Mesenteric fat pad (tissue), 1 donor: ENCODE results near the gene DHX58. TPM values are rescaled to one million over a fixed set of nuclear protein-coding genes. Genes with fewer than 3 reads are reported as not detected.

Experiments used
- DNase-seq: peaks from one replicate; pipeline ENCODE4 v3.0.0-alpha.2; 2020; ENCODE audit warnings: low spot score
- total RNA-seq: library from RNA; stranded (reverse); fragmentation: NEBNext Ultra II Directional; extraction: Animal tissue kit (Norgen Biotek cat#: 25700); gene quantifications from one replicate; pipeline ENCODE4 v1.2.1, GENCODE V29; 2021
- donor health status: DM: yes; HTN: yes; CAD: no.

DHX58 gene
- total RNA-seq, 1 donor from 2014 or later, result 13.2 TPM

DNA sequence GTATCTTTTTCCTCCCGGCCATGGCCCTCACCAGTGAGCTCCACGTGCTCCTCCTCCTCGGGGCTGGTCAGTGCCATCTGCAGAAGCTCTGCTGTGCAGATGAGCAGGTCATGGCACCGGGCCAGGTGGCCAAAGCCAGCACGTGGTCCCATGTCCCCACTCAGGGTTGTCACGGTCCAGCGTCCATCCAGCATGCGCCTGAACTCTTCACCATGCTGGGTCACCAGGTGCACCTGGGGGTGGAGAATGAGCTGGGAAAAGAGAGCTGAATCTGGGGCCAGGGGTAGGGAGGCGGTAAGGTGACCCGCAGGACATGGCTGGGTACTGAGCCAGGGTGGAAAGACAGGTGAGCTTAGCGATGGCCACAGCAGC lies 1.3 kb downstream of the DHX58 start:
- no peak for DNase-seq

DNA sequence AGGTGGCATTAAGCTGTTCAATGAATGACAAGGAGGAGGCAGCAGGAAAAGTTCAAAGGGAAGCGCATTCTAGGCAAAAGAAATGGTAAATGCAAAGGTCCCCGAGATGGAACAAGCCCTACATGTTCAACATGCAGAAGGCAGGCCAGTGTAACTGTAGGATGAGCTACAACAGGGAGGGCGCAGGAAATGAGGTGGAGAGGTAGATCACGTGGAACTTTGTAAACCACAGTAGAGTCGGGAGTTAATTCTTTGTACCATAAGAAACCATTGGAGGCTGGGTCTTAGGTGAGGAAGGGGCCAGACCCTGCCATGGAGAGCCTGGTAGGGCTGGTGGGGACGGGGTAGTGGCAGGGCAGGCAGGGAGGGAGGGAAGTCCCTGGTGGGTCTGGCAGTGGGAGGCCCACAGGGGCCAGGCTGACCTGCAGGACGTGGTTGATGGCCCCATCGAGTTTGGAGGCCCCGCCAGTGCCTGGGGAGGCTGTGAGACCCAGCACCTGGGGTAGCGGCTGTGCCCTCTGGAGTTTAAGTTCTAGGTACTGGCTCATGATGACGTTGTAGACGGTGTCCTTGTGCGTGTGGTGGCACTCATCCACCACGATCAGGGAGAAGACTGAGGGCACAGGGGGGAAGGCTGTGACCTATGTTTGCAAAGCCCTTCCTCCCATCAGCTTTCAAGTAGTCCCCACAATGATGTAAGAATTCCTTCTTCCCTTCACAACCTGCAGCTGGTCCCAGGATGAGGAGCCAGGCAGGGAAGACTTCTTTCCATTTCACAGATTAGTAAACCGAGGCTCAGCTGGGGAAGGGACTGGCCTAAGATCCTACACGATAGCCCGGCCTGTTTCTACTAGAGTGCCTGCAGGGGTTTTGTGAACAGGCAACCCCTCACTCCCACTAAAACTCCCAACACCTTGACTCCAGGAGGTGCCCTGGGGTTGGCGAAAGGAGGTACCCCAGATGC lies 1.9 kb downstream of the DHX58 start:
- no peak for DNase-seq

DNA sequence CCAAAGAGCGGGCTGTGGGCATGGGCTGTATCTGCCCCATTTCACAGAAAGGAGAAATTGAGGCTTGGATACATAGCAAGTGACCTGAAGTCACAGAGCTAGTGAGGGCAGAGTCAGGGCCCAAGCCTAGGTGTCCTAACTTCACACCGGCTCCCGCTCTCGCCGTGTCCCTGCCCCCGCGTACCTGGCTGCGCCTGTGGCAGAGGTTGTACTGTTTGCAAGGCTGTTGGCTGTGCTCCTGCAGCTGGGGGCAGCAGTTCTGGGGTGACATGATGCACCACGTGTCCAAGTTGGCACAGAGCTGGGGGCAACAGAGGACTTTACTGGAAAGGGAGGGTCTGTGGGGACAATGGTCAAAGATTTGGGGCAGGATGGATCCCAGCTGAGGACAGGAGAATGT lies 3.4 kb downstream of the DHX58 start:
- DNase-seq, result no peak

DNA sequence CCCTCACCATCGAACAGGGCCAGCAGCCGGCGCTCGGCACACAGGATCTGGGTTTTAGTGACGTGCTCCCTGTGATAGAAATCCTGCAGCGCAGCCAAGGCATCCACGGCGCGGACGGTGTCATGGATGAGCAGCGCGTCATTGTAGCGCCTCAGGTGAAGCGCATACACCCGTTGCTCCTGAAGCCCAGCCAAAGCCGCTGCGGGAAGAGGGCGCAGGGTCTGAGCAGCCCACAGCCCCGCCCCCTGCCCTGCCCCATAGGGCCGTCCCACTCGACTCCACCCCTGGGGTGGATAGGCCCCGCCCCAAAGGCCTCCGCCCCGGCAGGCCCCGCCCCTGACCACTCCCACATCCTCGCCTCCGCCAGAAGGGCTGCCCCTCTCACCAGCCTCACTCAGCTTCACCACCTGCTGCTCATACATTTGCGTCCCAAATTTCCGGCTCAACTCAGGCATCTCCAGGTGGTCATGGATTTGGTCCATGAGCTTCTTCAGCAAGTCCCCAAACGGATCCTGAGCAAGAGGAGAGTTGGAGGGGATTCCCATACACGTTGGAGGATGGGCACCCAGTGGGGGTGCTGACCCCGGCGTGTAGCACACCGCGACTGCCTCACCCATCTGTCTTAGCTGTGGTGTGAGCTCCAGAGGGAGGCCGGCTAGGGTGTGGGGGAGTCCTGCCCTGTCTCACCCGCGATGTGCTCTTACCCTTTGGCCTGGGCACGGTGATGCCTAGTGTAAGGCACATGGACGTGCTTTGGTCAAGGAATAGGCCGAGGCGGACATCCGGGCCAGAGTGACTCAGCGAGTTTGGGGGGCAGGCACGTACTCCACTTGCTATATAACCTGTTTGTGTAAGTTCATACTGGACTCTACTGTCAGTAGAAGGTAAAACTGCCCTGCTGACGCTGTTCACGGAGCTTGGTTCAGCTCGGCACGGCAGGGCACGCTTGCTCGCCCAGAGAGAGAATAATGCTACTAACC lies 4.6 kb downstream of the DHX58 start:
- no peak for DNase-seq

DNA sequence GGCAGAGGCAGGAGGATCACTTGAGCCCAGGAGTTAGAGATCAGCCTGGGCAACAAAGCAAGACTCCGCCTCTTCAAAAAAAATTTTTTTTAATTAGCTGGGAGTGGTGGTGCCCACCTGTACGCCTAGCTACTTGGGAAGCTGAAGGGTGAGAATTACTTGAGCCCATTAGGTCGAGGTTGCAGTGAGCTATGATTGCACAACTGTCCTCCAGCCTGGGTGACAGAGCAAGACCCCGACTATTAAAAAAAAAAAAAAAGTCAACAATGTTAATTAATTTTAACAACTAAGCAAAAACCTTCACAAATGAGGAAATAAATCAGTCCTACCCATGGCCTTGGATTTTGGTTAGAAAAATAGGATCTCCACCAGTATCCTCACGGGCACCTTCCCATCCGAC lies 5.4 kb downstream of the DHX58 start:
- DNase-seq, result no peak

DNA sequence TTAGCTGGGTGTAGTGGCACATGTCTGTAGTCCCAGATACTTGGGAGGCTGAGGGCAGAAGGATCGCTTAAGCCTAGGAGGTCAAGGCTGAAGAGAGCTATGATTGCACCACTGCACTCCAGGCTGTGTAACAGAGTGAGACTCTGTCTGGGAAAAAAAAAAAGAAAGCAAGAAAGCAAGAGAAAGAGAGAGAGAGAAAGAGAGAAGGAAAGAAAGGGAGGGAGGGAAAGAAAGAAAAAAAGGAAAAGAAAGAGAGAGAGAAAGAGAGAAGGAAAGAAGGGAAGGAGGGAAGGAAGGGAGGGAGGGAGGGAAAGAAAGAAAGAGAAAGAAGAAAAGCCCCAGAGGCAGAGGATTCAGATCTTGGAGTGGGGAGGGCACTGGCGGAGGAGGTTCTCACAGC lies 6.5 kb downstream of the DHX58 start:
- no peak for DNase-seq

DNA sequence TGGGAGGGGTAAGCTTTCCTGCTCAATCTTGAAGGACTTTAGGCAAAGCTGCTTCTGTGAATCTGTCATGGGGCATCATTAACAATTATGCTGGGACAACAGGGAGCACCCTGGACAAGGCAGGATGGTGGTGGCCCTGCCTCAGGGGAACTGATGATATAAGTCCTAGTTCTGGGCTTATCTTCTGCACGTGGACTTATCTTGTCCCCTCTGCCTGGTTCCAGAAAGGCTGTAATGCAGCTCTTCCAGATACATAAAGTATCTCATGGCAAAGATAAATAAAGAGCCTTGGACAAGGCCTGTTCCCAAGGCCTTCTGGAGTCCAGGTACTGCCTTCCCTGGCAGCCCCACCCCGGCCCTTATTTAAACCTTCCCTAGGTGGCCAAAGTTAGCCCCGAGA lies 8.2 kb downstream of the DHX58 start:
- DNase-seq, result no peak

DNA sequence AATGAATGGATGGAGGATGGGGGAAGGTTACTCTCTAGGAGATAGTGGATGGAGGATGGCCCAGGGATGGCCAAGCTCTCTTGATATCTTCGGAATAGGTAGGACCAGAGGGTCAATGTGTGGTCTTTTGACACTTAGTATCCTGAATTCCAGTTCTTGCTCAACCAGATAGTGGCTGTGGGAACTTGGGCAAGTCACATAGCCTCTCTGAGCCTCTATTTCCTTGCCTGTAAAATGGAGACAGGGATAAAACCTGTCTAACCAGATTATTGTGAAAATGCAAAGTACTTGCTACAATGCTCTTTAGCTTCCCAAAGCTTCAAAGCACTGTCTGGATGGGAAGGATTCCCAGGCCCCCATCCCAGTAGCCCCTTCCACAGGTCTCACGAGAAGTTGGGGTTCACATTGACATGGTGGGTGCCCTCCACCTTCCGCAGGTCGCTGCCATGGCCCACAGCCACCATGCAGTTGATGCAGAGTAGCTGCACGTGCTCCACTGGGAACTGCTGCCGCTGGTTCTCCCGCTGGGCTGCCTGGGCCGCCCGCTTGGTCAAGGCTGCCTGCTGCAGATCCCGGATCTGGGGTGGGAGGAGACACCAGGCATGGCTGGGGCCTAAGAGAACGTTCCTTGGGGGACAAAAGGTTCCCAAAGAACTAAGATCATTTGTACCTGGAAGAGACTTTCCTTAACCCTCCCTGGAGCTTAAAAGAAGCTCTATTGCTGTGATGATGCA lies 9.1 kb downstream of the DHX58 start:
- no peak for DNase-seq

DNA sequence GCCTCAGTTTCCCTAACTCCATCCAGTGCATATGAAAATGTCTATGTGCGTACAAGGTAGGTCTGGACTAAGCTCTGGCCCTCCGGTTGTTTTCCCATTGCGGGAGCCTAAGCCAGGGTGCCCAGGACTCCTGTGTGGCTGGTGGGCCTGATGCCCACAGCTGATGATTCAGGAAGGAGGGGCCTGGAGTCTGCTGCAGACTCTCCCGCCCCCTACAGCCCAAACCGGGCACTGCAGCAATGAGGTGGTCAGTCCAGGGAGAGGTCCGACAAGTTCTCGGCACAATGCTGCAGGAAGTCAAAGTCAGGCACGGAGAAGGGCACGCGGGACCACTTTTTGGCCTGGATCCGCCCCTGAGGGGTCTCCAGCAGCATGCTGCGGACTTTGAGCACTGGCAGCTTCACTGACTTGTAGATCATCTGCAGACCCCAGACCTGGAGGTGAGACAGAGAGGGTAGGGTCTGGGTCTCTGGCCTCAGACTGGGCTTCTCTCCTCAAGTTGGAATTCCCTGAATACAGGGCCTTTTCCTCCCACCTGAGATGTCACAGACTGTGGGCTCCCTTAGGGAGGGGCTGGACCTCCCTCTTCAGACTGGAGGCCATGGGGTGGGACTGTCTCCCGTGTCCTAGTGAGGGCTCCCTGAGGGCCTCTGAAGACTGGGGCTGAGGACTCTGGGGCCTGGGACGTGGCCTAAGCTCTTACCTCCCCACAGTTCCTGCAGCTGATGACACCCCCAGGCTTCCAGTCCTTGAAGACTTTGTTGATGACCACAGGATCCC lies 10.8 kb downstream of the DHX58 start:
- no peak for DNase-seq

DNA sequence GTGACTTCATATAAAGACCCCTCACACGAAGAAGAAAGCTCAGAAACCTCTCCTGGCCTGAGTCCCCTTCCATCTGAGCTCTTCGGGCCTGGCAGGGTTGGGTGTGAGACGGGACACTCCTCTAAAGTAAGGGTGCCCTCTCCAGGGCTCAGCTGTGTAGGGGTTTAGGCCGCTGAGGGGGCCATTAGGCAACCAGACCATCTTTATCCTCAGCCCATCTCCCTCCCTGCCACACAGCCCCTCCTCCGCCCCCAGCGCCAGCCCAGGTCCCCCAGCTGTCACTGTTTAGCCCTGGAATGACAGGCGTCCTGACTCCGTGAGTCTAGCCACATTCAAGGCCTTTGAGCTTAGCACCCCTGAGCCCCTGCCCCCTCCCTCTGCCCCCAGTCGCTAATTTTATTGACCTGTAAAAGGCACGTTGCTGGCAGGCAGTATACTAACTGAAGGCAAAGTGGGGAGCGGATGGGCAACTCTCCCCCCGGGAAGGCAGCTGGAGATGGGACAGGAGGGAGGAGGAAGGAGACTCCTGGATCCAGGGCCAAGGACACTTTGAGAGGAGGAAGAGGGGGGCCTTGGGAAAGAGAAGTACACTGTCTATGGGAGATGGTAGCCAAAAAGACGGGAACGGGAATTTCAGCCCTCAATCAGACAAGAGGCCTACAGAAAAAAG lies 13.6 kb downstream of the DHX58 start:
- DNase-seq, result no peak

DNA sequence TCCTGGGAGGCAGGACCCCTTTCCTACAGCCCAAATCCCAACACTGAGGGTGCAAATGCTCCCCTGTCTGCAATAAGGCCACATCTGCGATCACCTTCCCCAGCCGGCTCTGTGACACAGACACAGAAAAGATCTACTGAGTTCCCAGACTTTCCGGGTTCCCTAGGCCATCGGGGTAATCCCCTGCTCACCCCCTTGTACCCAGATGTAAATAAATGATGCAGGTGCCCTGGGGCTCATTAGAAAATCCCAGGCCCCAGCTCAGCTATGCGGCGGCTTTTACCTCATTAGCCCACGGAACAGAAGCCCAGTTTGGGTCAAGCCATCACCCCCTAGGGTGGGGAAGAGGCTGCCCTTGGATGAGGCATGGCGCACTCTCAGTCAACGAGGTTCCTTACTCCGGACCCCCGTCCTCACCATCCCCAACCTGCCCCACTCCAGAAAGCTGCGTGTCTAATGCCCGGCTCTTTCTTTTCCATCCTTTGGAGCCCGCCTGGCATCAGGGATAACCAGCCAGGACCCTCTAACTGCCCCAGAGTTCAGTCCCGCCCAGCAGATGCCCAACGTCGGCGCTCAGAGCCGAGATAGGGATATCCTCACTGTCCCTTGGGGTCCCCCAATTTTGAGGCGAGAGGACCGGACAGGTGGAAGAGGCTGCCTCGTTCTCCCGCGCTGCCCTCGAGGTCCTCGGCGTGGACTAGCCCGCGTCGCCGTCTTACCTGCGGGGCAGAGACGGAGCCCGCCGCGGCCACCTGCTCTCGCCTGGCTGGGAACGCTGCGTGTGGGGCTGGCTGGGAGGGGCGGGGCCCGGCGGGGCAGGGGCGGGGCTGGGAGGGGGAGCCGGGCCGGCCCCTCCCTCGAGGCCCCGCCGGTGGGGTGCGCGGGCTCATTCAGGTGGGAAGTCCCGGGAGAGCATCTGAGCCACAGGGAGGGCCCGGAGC lies 14.6 kb downstream of the DHX58 start, which contains the start of gene ZNF385C:
ZNF385C (minus strand) TSS at position 783 of the 941 bp plus-strand sequence. CDS start 35,417 bp downstream, outside the sequence.
- no peak for DNase-seq

DNA sequence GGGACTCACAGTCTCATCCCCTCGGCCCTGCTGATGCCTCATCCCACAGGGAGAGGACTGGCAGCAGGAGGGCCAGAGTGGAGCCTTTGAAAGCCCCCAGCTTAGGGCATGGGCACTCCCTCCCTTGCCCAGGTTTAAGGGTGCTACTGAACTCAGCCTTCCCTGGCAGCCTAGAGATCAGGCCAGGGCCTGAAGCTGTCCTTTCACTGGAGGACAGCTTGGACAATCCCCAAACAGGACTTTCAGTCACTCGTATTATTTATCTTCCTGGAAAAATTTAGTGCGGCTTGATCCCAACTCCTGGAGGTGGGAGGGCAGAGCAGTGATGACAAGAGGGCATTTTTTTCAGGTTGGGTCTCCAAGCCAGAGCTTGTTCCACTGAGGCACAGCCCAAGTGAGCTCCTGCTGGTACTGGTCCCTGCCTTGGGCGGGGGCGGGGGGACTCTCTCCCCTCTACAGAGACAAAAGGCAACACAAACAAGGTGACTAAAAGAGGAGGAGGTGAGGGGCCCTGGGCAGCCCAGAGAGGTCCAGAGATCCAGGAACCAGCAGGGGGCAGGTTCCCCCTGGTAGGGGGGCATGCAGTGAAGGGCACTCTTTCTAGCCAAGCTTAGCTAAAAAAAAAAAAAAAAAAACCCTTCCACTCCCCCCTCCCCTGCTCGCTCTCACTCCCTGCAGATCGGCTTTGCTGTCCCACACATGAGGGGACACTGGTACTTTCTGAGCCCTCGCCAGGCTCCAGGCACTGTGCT lies 16.0 kb downstream of the DHX58 start:
- no peak for DNase-seq

DNA sequence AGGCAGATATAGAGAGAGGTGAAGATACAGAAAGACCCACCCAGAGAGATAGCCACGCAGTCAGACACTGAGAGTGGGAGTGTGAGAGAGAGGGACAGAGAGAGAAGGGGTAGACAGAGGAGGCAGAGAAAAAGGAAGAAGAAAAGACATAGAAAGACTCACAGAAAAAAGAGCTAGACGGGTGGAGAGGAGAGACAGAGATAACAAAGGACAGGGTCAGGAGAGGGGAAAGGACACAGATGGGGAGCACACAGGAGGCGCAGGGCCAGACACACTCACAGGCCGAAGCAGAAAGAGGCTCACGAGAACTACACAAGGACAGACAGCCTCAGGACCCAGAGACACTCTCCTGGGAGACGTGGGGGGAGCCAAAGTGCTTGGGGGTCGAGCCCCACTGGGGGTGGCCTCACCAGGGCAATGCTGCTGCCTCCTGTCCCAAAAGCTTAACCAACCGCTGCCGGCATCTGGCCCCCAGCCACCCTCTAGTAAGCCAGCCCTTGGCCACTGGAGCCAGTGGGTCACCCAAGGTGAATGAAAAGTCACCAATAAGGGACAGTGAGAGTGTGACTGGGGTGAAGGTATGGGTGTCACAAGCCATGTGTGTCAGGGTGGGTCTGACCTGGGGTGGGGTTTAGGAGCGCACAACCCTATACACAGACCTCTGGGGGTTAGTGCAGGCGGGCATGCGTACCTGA lies 18.0 kb downstream of the DHX58 start:
- DNase-seq, result no peak

DNA sequence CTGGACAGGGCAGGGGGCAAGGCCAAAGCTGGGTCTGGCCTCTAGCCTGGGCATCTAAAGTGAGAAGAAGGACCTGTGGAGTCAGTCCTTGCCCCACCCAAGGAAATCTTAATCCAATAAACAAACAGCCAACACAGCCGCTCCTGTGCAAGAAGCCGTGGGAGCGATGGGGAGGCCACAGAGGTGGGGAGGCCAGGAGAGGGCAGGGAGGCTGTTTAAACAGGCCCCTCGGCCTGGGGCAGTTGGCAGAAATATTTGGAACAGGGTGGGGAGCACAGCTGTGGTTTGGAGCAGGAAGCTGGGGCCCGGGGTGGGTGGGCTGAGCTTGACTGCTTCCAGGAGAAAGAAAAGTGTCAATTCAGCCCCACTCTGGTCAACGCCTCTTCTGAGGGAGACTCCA lies 19.6 kb downstream of the DHX58 start:
- DNase-seq, result no peak

DNA sequence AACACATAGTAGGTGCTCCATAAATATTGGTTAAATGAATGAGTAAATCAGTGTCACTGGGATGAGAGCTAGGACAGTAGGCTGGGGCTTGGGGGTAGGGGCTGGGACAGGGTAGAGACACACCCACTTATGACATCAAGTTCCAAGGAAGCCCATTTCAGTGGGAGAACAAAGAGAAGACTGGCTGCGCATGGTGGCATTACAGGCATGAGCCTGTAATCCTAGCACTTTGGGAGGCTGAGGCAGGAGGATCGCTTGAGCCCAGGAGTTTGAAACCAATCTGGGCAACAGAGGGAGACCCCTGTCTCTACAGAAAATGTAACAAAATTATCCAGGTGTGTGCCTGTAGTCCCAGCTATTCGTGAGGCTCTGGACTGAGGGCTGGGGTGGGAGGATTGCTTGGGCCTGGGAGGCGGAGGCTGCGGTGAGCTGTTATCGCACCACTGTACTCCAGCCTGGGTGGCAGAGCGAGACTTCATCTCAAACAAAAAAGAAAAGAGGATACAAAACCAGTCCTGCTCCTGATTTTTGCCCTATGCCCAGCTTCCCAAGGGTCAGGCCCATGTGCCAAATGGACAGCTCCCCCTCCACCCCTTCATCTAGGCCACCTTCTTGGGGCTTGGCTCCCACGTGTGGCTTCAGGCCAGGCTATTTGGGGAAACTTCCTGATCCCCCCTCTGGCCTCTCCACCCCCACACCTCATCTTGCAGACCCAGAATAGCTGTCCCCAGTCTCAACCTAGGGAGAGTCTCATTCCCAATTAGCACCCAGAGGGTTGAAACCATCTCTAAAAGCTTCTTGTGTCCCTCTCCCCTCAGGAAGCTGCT lies 21.3 kb downstream of the DHX58 start:
- DNase-seq, result no peak

DNA sequence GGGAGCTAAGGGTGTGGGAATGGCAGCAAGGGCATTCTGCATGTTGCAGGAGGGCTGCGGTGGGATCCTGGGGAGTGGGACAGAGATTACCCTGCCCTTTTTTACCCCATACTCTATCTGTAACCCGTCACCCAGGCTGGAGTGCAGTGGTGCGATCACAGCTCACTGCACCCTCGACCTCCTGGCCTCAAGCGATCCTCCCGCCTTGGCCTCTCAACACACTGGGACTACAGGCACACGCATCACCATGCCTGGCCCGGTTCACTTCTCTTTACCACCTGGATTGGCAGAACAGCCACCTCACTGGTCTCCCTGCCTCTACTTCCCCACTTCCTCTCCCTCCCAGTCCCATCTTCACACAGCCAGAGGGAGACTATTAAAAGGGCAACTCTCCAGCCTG lies 23.8 kb downstream of the DHX58 start:
- no peak for DNase-seq
